IMR-90 (cell line): ENCODE measurements around the gene KCNT2.

ENCODE experiments used
- MAZ ChIP-seq: IDR thresholded peaks from 2 replicates; pipeline ENCODE4 v1.6.1; 2012; ENCODE audit warnings: low read depth, mild to moderate bottlenecking, low read length, improper control_type of control experiment, moderate library complexity, borderline replicate concordance
- MXI1 ChIP-seq: IDR thresholded peaks from 2 replicates; pipeline ENCODE4 v1.6.1; 2012; ENCODE audit warnings: low read depth, mild to moderate bottlenecking, low read length, moderate library complexity, borderline replicate concordance
- NFE2L2 ChIP-seq: fragments of 150-350 bp; IDR thresholded peaks from 2 replicates; pipeline ENCODE4 v1.6.1; 2016; ENCODE audit warnings: low read depth, mild to moderate bottlenecking, low read length
- POLR2A ChIP-seq: IDR thresholded peaks from 2 replicates; pipeline ENCODE4 v1.6.1; 2012; ENCODE audit warnings: mild to moderate bottlenecking, low read depth, low read length
- RAD21 ChIP-seq: IDR thresholded peaks from 2 replicates; pipeline ENCODE4 v1.6.1; 2012; ENCODE audit warnings: low read length, improper control_type of control experiment
- RFX5 ChIP-seq: IDR thresholded peaks from 2 replicates; pipeline ENCODE4 v1.8.0; 2012; ENCODE audit warnings: low read depth, mild to moderate bottlenecking, low read length, moderate library complexity
- TF ChIP-seq, protein P1 (sequence below): conservative IDR thresholded peaks from 2 replicates; pipeline ENCODE4 v1.5.1; 2012; ENCODE audit warnings: mild to moderate bottlenecking, low read depth, low read length, improper control_type of control experiment

DNA sequence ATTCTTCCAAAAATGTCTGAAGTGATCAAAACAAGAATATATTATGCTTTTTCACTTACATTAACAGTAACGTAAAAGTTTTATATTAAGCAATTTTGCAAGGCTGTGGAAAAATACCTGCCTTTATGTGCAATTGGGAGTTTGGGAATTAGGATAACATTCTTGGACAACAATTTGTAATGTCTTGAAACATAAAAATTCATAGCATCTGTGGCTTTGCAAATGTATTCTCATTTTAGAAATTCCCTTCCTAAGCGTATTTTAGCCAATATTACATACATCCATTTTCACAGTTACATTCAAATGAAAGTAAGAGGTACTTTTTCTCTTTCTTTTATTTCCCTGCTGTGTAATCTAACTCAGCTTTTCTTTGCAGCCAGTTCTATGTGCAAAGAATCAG is 30.2 kb upstream of the KCNT2 start:
- TF ChIP-seq, protein P1, sequence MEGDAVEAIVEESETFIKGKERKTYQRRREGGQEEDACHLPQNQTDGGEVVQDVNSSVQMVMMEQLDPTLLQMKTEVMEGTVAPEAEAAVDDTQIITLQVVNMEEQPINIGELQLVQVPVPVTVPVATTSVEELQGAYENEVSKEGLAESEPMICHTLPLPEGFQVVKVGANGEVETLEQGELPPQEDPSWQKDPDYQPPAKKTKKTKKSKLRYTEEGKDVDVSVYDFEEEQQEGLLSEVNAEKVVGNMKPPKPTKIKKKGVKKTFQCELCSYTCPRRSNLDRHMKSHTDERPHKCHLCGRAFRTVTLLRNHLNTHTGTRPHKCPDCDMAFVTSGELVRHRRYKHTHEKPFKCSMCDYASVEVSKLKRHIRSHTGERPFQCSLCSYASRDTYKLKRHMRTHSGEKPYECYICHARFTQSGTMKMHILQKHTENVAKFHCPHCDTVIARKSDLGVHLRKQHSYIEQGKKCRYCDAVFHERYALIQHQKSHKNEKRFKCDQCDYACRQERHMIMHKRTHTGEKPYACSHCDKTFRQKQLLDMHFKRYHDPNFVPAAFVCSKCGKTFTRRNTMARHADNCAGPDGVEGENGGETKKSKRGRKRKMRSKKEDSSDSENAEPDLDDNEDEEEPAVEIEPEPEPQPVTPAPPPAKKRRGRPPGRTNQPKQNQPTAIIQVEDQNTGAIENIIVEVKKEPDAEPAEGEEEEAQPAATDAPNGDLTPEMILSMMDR = no peak
- no peak for TF ChIP-seq RFX5
- TF ChIP-seq POLR2A = no peak
- no peak for TF ChIP-seq MAZ
- no peak for TF ChIP-seq RAD21
- no peak for TF ChIP-seq NFE2L2
- no peak for TF ChIP-seq MXI1
